Kidney (tissue), 14 donors: ENCODE measurements around the gene MAL. TPM values are rescaled to one million over a fixed set of nuclear protein-coding genes. Genes with fewer than 3 reads are reported as not detected.
A peak's percentile ranks its signal among the peaks of the same experiment; 100 is the strongest.

Experiments used
- DNase-seq, 5 donors: peaks; one replicate each; pipeline ENCODE4 v3.0.0-alpha.2; 2013 to 2020
- FAIRE-seq: peaks from 2 replicates; lab custom pipeline; 2012; peaks lifted over from hg19 to GRCh38; lab: Jason Lieb, UNC
- H3K27ac ChIP-seq, 2 donors: one replicate each; pipeline ENCODE4 v1.7.0; 2013; ENCODE audit warnings: low read depth in 2 of 2, low read length in 2 of 2, inconsistent platforms in 1 of 2
- H3K27me3 ChIP-seq: one replicate; pipeline ENCODE4 v1.7.1; 2013; ENCODE audit warnings: low read length, inconsistent platforms; ENCODE audit not compliant: control insufficient read depth, insufficient read depth
- H3K36me3 ChIP-seq, 3 donors: one replicate each; pipeline versions ENCODE4 v1.7.0 to v1.7.1; 2013; ENCODE audit warnings: low read length in 3 of 3, control low read depth in 1 of 3, inconsistent platforms in 1 of 3; ENCODE audit not compliant: insufficient read depth in 3 of 3, control insufficient read depth in 2 of 3
- H3K4me1 ChIP-seq, 3 donors: one replicate each; pipeline versions ENCODE4 v1.7.0 to v1.7.1; 2013; ENCODE audit warnings: low read length in 3 of 3, inconsistent platforms in 1 of 3, low read depth in 1 of 3; ENCODE audit not compliant: control insufficient read depth in 2 of 3, insufficient read depth in 2 of 3
- H3K4me3 ChIP-seq, 3 donors: one replicate each; pipeline versions ENCODE4 v1.7.0 to v1.8.1; 2013; ENCODE audit warnings: low read length in 3 of 3, control low read depth in 1 of 3, inconsistent platforms in 1 of 3
- H3K9ac ChIP-seq, 3 donors: one replicate each; pipeline versions ENCODE4 v1.7.0 to v1.7.1; 2013; ENCODE audit warnings: low read length in 3 of 3, control low read depth in 1 of 3, inconsistent platforms in 1 of 3
- H3K9me3 ChIP-seq, 3 donors: one replicate each; pipeline versions ENCODE4 v1.7.0 to v1.7.1; 2013; ENCODE audit warnings: low read length in 3 of 3, control low read depth in 1 of 3, inconsistent platforms in 1 of 3; ENCODE audit not compliant: control insufficient read depth in 2 of 3, insufficient read depth in 1 of 3
- intact Hi-C: fragments of 100-400 bp; cut with DNase I; formaldehyde crosslinking; loops from one replicate; pipeline ENCODE4 v1.11.1; 2022
- polyA plus RNA-seq: library from polyadenylated mRNA; stranded (reverse); fragments of 350-450 nt; fragmentation: Illumina TruSeq; extraction: RNeasy Lipid Tissue Mini Kit (QIAGEN cat#74804); gene quantifications from one replicate; pipeline ENCODE4 v1.2.3, GENCODE V29; 2014; ENCODE audit warnings: low read depth, low replicate concordance; ENCODE audit not compliant: insufficient read depth
- total RNA-seq: library from RNA; stranded (reverse); fragmentation: NEBNext Ultra II Directional; extraction: Animal tissue kit (Norgen Biotek cat#: 25700); gene quantifications from one replicate; pipeline ENCODE4 v1.2.1, GENCODE V29; 2021
- TF ChIP-seq, protein P1 (sequence below): IDR thresholded peaks from 3 replicates; pipeline ENCODE4 v1.5.1; 2012; ENCODE audit warnings: mild to moderate bottlenecking, moderate library complexity, borderline replicate concordance; ENCODE audit not compliant: insufficient read depth; ENCODE audit errors: extremely low read depth
- donor health status: control.
- donor health status: control.
- donor health status: control.
- donor health status: control.
- donor health status: control.
- donor health status: DM: yes; HTN: yes; CAD: no.
- donor health status: Normal renal cell carcinoma (clear cell type).

MAL gene
- total and polyA plus RNA-seq, 2 donors from 2014 or later, result 477 to 1,006 TPM

DNA sequence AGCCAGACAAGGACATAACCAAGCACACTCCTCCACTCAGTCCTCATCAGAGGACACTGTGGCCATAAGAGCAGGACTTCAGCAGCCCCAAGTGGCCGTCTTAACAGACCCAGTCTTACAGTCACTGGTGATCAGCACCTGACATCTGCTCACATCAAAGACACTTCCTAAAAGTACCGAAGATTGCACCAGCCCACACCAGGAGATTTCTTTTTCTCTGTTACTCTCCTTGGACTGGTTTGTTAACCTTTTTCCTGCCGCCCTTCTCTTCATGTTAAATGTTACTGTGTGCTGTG lies 52.0 kb downstream of the MAL start:
- intact Hi-C loops, result no loop called here
- H3K9me3 ChIP-seq, result no peaks in the 10 kb centered on the region
- peaks cover 0 to 13% (median 0%) of the 10 kb centered on the region in 3 donors for H3K4me1 ChIP-seq
- H3K27ac ChIP-seq, result no peak overlapping the region
- DNase-seq, result peak in 1 of 5 donors; percentile 59
- H3K9ac ChIP-seq, result no peak overlapping the region
- H3K27me3 ChIP-seq, result no peaks in the 10 kb centered on the region
- no peaks in the 10 kb centered on the region for H3K36me3 ChIP-seq
- no peak for FAIRE-seq
- TF ChIP-seq, protein P1, sequence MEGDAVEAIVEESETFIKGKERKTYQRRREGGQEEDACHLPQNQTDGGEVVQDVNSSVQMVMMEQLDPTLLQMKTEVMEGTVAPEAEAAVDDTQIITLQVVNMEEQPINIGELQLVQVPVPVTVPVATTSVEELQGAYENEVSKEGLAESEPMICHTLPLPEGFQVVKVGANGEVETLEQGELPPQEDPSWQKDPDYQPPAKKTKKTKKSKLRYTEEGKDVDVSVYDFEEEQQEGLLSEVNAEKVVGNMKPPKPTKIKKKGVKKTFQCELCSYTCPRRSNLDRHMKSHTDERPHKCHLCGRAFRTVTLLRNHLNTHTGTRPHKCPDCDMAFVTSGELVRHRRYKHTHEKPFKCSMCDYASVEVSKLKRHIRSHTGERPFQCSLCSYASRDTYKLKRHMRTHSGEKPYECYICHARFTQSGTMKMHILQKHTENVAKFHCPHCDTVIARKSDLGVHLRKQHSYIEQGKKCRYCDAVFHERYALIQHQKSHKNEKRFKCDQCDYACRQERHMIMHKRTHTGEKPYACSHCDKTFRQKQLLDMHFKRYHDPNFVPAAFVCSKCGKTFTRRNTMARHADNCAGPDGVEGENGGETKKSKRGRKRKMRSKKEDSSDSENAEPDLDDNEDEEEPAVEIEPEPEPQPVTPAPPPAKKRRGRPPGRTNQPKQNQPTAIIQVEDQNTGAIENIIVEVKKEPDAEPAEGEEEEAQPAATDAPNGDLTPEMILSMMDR, result no peak
- H3K4me3 ChIP-seq, result no peak overlapping the region

DNA sequence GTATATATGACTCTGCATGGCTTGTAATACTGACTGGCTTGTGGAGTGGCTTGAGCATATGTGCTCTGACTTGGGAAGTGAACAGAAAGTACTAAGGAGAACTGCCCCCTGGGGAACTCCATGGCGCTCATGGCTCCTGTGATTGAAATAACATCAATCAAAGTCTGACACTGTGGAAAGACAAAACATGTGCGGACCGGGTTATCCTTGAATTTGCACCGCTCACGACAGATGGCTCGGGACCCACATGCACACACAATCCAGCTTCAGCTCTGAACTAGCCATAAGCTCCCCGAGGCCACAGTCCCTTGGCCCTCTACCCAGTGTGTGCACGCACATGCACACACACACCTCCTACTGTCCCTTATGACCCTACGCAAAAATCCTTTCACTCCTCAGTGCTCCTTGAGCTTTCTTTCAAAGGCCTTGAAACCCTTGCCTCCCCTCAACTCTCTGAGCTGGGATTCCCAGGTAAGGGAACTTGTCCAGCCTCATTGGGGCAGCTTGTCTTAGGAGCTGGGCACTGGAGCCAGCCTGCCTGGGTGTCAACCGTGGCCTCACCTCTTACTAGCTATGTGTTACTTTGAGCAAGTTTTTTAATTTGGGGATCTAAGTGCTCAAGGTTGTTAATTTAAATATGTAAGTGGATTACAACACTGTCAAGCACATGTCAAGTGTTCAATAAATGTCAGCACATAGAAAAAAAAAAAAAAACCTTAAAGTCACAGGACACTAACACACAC lies 52.5 kb downstream of the MAL start:
- DNase-seq (peak in 1 of 5 donors; percentile 28), FAIRE-seq (no peak)
- Histone ChIP-seq H3K9me3 (no peaks in the 10 kb centered on the region), H3K4me3 (no peak overlapping the region), H3K4me1 (peaks cover 0 to 13% (median 0%) of the 10 kb centered on the region in 3 donors), H3K27ac (no peak overlapping the region), H3K36me3 (no peaks in the 10 kb centered on the region), H3K27me3 (no peaks in the 10 kb centered on the region), H3K9ac (no peak overlapping the region)
- TF ChIP-seq, protein P1, result no peak
- intact Hi-C loops, result no loop called here

DNA sequence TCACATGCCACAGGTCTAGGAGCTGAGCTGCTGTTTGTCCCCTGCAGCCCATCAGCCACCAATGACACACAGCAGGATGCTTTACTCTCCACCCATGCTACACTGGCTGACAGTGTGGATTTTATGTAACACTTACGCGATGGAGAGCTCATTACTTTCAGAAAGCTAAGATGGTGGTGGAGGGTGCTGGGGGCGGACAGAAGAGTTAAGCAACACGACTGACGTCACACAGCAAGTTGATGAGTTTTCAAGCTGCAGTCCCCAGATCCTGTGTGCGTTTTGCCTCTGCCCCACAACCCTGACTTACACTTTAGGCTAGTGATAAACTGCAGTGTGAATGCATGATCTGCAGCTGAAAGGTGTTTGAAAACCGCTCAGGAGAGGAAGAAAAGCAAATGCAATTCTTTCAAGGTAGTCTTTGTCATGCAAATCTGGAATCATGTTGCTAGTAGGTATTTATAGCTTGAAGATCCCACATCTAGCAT lies 53.7 kb downstream of the MAL start:
- no peaks in the 10 kb centered on the region for H3K9me3 ChIP-seq
- no peak overlapping the region for H3K4me3 ChIP-seq
- DNase-seq (no peak), FAIRE-seq (no peak)
- H3K9ac ChIP-seq, result no peak overlapping the region
- H3K27me3 ChIP-seq, result no peaks in the 10 kb centered on the region
- H3K27ac ChIP-seq, result no peak overlapping the region
- peaks cover 0 to 7% (median 0%) of the 10 kb centered on the region in 3 donors for H3K4me1 ChIP-seq
- no peaks in the 10 kb centered on the region for H3K36me3 ChIP-seq
- intact Hi-C loops, result no loop called here
- TF ChIP-seq, protein P1, result no peak

DNA sequence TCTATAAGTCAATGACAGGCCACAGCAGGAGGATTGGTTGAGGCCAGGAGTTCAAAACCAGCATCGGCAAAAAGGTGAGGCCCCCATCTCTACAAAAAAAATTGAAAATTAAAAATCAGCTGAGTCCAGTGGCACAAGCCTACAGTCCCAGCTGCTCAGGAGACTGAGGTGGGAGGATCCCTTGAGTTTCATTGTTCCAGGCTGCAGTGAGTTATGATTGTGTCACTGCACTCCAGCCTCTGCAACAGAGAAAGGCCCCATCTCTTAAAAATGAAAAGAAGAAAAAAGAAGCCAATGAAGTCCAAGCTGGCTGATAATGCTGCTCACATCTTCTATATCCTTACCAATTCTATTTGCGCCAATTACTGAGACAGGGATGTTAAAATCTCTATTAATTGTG lies 57.0 kb downstream of the MAL start:
- Histone ChIP-seq H3K27ac (no peak overlapping the region), H3K36me3 (peaks cover 2 to 18% (median 9%) of the 10 kb centered on the region in 3 donors), H3K9me3 (no peaks in the 10 kb centered on the region), H3K4me3 (no peak overlapping the region), H3K27me3 (no peaks in the 10 kb centered on the region), H3K4me1 (no peaks in the 10 kb centered on the region), H3K9ac (no peak overlapping the region)
- intact Hi-C loops, result no loop called here
- FAIRE-seq (no peak), DNase-seq (no peak)
- TF ChIP-seq, protein P1, result no peak
